OCI-LY1 (cell line): Measurements from ENCODE around the gene RRAGC.

Experiments used
- CTCF ChIP-seq: fragments of 200-600 bp; sonication (generic), shearing (Covaris generic); IDR thresholded peaks from 2 replicates; pipeline ENCODE4 v1.5.1; 2017; ENCODE audit warnings: mild to moderate bottlenecking, antibody characterized with exemption, low read length, moderate library complexity, mixed read lengths
- EZH2 ChIP-seq: fragments of 200-600 bp; sonication (generic), shearing (Covaris generic); IDR thresholded peaks from 2 replicates; pipeline ENCODE4 v1.8.0; 2017; ENCODE audit warnings: borderline replicate concordance, mixed run types, mild to moderate bottlenecking, antibody characterized with exemption, low read length, moderate library complexity, mixed read lengths

DNA sequence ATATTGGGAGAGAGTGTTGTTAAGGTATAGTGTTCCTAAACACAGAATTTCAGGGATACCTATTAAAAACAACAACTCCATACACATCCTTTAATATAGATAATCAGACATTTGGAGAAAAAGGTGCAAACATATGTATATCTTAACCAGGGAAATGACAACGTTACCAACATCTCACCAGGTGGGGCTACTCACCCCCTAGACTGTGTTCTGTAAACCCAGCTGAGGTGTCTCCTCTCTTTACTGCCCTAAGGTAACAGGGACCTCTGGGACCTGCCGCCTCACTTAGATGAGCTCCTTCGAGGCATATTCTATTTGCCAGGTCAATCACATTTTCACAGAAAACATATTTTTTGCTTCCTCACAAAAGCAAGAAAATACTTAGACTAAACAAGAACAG is 13.4 kb downstream of the RRAGC start:
- no peak for TF ChIP-seq CTCF
- no peak for TF ChIP-seq EZH2
